Prostate gland (tissue), 2 donors: ENCODE data around the gene SCN5A. TPM values are rescaled to one million over a fixed set of nuclear protein-coding genes. Genes with fewer than 3 reads are reported as not detected.

Source experiments
- DNase-seq: peaks from one replicate; pipeline ENCODE4 v3.0.0-alpha.2; 2019; ENCODE audit warnings: low spot score
- H3K27ac ChIP-seq, 2 donors: fragments of 200-600 bp; sonication (generic); 2 replicates each; pipeline ENCODE4 v1.5.1; 2017 to 2019
- H3K27me3 ChIP-seq: fragments of 200-600 bp; sonication (generic); replicated peaks from 2 replicates; pipeline ENCODE4 v1.5.1; 2019; ENCODE audit not compliant: insufficient read depth
- H3K36me3 ChIP-seq, 2 donors: fragments of 200-600 bp; sonication (generic); 1 replicate in 1 of 2; 2 replicates in 1 of 2; pipeline versions ENCODE4 v1.5.1 to v1.8.1; 2017 to 2019
- H3K4me1 ChIP-seq: fragments of 200-600 bp; sonication (generic); replicated peaks from 2 replicates; pipeline ENCODE4 v1.5.1; 2019
- H3K4me3 ChIP-seq, 2 donors: fragments of 200-600 bp; sonication (generic); 2 replicates each; pipeline ENCODE4 v1.5.1; 2017 to 2019
- H3K9me3 ChIP-seq: fragments of 200-600 bp; sonication (generic); 2 replicates; pipeline ENCODE4 v1.5.1; 2017
- POLR2A ChIP-seq: fragments of 450-650 bp; IDR thresholded peaks from one replicate; pipeline ENCODE4 v1.6.1; 2016; ENCODE audit warnings: antibody characterized with exemption, mild to moderate bottlenecking
- POLR2AphosphoS5 ChIP-seq: sonication (generic); formaldehyde crosslinking; IDR thresholded peaks from one replicate; pipeline ENCODE4 v1.6.1; 2017; ENCODE audit warnings: antibody characterized with exemption
- WGBS: methylation state at CpG from one replicate; pipeline ENCODE4 v1.1.5; 2018; 5-methylcytosine and 5-hydroxymethylcytosine counted together
- intact Hi-C: fragments of 100-400 bp; cut with DNase I; formaldehyde crosslinking; loops from one replicate; pipeline ENCODE4 v1.14.2; 2022
- total RNA-seq, 2 donors: library from RNA; depleted of rRNA; stranded (reverse); fragments of >200 nt; gene quantifications; one replicate each; pipeline ENCODE4 v1.1.0, GENCODE V29; 2016
- TF ChIP-seq, protein P1 (sequence below), 4 experiments: fragments of 200-600 bp in 2 of 4; fragments of 450-650 bp in 2 of 4; sonication (generic) in 2 of 4; IDR thresholded peaks; 1 replicate in 3 of 4; 2 replicates in 1 of 4; pipeline ENCODE4 v1.5.1; 2016 to 2019; ENCODE audit warnings: antibody characterized with exemption in 4 of 4, mild to moderate bottlenecking in 2 of 4, moderate library complexity in 2 of 4

The SCN5A gene
- total RNA-seq, 2 donors from 2014 or later: 0.23 to 1.5 TPM

DNA sequence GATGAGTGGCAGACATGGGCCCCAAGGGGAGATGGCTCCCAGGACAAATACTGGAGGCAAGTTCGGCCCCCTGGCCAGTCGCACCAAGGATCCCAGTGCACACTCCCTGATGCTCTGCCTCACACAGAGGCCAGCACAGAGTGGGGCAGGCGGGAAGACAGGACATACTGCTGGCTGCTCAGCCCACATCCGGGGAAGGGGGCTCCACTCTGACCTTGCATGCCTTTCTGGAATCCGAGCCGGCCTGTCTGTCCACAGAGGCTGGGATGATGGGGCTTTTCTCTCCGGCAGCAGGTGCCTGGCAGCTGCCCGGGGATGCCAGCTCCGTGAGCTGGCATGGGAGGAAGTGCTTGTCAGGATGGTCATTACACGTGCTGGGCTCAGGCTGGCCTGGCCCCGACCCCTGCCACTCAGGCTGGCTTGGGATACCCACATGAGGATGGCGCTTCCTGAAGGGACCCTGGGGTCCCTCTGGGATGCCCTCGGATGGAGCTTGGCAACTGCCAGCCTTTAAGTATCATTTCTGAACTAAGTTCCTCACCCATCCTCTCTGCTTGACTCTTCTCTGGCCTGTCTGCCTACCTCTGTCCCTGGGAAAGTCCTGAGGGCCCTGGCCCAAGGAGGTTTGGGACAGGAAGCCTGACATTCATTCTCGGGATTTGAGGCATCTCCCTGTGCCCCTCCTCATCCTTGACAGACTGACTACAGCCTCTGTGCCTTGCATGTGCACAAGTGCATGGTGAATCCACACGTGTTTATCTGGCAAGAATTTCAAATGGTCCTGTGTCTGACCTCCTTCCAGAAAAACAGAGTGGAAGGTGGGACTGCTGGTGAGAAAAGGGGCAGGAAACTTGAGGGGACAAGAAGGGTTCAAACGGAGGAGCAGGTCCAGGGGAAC, 106.8 kb downstream of the SCN5A start:
- Histone ChIP-seq H3K4me3 (no peak overlapping the region), H3K27me3 (no peaks in the 10 kb centered on the region), H3K27ac (no peak overlapping the region), H3K4me1 (no peaks in the 10 kb centered on the region), H3K9me3 (no peaks in the 10 kb centered on the region), H3K36me3 (no peaks in the 10 kb centered on the region)
- intact Hi-C loops: no loop called here
- 54% methylated on average over 16 of the region's 16 CpGs for WGBS
- TF ChIP-seq, protein P1, sequence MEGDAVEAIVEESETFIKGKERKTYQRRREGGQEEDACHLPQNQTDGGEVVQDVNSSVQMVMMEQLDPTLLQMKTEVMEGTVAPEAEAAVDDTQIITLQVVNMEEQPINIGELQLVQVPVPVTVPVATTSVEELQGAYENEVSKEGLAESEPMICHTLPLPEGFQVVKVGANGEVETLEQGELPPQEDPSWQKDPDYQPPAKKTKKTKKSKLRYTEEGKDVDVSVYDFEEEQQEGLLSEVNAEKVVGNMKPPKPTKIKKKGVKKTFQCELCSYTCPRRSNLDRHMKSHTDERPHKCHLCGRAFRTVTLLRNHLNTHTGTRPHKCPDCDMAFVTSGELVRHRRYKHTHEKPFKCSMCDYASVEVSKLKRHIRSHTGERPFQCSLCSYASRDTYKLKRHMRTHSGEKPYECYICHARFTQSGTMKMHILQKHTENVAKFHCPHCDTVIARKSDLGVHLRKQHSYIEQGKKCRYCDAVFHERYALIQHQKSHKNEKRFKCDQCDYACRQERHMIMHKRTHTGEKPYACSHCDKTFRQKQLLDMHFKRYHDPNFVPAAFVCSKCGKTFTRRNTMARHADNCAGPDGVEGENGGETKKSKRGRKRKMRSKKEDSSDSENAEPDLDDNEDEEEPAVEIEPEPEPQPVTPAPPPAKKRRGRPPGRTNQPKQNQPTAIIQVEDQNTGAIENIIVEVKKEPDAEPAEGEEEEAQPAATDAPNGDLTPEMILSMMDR (IDR thresholded peaks at IDR 0.05): no peak
- TF ChIP-seq POLR2A: no peak
- no peak for TF ChIP-seq POLR2AphosphoS5
- no peak for DNase-seq

DNA sequence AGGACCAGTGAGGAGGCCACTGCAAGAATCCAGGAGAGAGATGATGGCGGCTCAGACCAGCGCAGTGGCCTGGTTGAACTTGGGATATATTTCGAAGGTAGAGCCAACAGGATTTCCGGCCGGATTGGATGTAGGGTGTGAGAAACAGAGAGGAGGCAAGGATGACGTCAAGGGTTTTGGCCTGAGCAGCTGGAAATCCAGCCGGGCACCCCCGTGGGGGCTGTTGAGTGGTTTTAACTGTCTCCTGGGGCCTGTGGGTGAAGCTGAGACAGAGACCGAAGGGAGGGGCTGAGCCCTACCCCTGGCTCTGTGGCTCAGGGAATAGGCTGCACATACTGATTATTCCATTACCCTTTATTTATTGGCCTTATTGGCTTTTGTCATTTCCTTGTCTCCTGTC, 107.7 kb downstream of the SCN5A start:
- no peak for DNase-seq
- TF ChIP-seq, protein P1 (IDR thresholded peaks at IDR 0.05): no peak
- TF ChIP-seq POLR2A (no peak), POLR2AphosphoS5 (no peak)
- intact Hi-C loops: no loop called here
- H3K4me3 ChIP-seq: no peak overlapping the region
- H3K4me1 ChIP-seq: no peaks in the 10 kb centered on the region
- H3K27ac ChIP-seq: no peak overlapping the region
- WGBS: 70% methylated on average over 9 of the region's 9 CpGs
- no peaks in the 10 kb centered on the region for H3K9me3 ChIP-seq
- H3K27me3 ChIP-seq: no peaks in the 10 kb centered on the region
- no peaks in the 10 kb centered on the region for H3K36me3 ChIP-seq

DNA sequence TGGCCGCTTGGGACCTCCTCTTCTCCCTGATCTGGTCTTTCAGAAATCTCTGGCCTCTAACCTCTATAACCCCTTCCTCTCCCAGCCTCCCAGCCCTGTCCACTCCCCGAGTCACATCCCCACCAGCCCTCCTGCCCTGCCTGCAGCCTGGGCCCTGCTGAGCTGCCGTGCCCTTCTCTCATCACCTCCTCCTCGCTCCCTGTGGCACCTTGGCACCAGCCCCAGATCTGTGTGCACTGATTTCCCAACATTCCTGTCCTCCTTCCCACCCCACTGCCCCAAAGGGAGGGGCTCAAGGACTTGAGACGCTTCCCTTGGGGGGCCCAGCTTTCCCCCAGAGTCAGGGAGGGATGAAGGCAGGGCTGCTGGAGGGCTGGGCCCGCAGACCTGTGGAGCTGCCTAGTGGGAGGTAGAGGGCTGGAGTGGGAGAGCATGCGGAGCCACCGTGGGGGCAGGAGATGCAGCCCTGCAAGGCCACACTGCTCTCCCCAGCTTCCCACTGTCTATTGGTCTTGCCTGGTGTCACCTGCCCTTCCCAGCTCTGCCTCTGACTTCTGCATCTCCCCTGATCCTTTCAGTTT, 110.6 kb downstream of the SCN5A start:
- Histone ChIP-seq H3K36me3 (no peaks in the 10 kb centered on the region), H3K27ac (no peak overlapping the region), H3K9me3 (no peaks in the 10 kb centered on the region), H3K27me3 (no peaks in the 10 kb centered on the region), H3K4me1 (no peaks in the 10 kb centered on the region), H3K4me3 (no peak overlapping the region)
- no peak for DNase-seq
- TF ChIP-seq, protein P1 (IDR thresholded peaks at IDR 0.05): no peak
- TF ChIP-seq POLR2A (no peak), POLR2AphosphoS5 (no peak)
- 65% methylated on average over 8 of the region's 8 CpGs for WGBS
- intact Hi-C loops: no loop called here

DNA sequence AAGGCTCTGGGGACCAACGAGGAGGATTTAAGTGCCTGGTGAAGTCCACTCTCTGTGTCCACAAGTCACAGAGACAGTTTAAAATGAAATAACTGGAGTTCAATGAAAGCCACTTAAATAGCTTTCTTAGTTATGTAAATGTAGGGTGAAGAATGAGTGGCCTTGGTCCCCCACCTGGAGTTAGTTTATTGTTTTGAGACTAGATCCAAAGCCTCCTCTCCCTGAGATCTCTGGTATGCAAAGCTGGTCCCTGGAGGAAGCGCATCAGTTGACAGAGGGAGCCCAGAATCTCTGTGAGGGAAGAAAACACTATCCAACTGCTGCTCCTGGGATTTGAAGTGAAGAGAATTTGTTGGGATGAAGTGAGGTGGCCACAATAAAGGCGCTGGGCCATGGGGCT, 112.8 kb downstream of the SCN5A start:
- no peaks in the 10 kb centered on the region for H3K36me3 ChIP-seq
- H3K4me1 ChIP-seq: no peaks in the 10 kb centered on the region
- H3K9me3 ChIP-seq: no peaks in the 10 kb centered on the region
- intact Hi-C loops: no loop called here
- no peak for DNase-seq
- H3K27ac ChIP-seq: no peak overlapping the region
- WGBS: 84% methylated on average over 3 of the region's 3 CpGs
- H3K27me3 ChIP-seq: no peaks in the 10 kb centered on the region
- no peak overlapping the region for H3K4me3 ChIP-seq
- no peak for TF ChIP-seq POLR2A
- TF ChIP-seq, protein P1 (IDR thresholded peaks at IDR 0.05): no peak
- TF ChIP-seq POLR2AphosphoS5: no peak
